Measurements from ENCODE around the gene FAM53B. TPM values are rescaled to one million over a fixed set of nuclear protein-coding genes. Genes with fewer than 3 reads are reported as not detected.

The FAM53B gene
- total RNA-seq, 1 experiment from 2014 or later: 13.7 TPM

DNA sequence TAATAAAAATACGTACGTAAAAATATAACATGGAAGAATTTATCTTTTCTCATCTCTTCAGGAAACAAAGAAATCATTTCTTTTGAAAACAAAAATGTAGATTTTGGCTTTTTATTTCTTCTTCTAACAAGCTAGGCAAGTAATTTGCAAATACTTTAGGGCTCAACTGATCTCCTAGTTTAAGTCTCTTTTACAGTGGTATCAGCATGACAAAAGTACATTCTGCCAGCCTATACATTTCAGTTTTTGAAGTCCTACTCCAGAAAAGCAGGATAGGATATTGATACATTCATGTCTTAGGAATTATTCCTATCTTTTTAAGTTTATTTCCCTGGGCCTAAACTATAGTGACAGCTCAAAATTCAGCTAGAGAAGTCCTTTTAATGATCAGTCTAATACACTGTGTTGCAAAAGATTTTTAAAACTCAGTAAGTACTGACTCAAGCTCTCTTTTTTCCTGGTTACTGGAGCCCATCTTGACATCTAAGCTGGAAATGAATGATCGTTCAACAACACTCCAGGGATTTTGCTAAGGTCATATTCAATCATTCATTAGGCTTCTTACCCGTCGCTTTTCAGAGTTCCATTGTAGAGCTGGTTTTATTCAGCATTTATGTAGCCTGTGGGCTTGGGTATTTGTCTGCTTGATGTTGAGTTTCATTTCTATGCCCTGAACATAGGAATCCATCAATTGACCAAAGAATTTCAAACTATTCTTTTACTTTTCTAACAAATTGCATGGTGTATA lies 12.2 kb upstream of the FAM53B start:
- no peak overlapping the region for H3K4me3 ChIP-seq (ENCODE audit: low read depth, low read length)
- H3K27ac Mint-ChIP-seq (ENCODE audit: unreplicated experiment): no peak overlapping the region
- peaks cover 35% of the 10 kb centered on the region for H3K36me3 Mint-ChIP-seq (ENCODE audit: insufficient read depth, unreplicated experiment)
- no peaks in the 10 kb centered on the region for H3K27me3 ChIP-seq (replicated peaks; ENCODE audit: control insufficient read depth, insufficient read depth, low read length)
- no peaks in the 10 kb centered on the region for H3K9me3 ChIP-seq
- TF ChIP-seq, protein P1, sequence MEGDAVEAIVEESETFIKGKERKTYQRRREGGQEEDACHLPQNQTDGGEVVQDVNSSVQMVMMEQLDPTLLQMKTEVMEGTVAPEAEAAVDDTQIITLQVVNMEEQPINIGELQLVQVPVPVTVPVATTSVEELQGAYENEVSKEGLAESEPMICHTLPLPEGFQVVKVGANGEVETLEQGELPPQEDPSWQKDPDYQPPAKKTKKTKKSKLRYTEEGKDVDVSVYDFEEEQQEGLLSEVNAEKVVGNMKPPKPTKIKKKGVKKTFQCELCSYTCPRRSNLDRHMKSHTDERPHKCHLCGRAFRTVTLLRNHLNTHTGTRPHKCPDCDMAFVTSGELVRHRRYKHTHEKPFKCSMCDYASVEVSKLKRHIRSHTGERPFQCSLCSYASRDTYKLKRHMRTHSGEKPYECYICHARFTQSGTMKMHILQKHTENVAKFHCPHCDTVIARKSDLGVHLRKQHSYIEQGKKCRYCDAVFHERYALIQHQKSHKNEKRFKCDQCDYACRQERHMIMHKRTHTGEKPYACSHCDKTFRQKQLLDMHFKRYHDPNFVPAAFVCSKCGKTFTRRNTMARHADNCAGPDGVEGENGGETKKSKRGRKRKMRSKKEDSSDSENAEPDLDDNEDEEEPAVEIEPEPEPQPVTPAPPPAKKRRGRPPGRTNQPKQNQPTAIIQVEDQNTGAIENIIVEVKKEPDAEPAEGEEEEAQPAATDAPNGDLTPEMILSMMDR (IDR thresholded peaks at IDR 0.05; ENCODE audit: insufficient read depth in 1 of 2, low read depth in 1 of 2, low read length in 1 of 2, severe bottlenecking in 1 of 2, unreplicated experiment in 1 of 2): no peak
- DNase-seq: no peak
- H3K27me3 Mint-ChIP-seq (ENCODE audit: insufficient read depth, unreplicated experiment): no peaks in the 10 kb centered on the region
- ChIA-PET CTCF (interaction anchor here (0.6 to 1.6 kb wide), 2 partner anchors 15 to 322 kb away, joined by 3 to 4 read pairs; no protein-coding TSS in a partner anchor), POLR2A (interaction anchor here (0.7 kb wide), 1 partner anchor 32 kb away, joined by 4 read pairs; no protein-coding TSS in a partner anchor)
- H3K4me3 Mint-ChIP-seq (ENCODE audit: unreplicated experiment): no peak overlapping the region
- no TSS peak for BruUV-seq (replicated peaks)
- H3K9me3 Mint-ChIP-seq (ENCODE audit: unreplicated experiment): no peaks in the 10 kb centered on the region
- H3K36me3 ChIP-seq (ENCODE audit: control insufficient read depth, insufficient read depth, low read length): no peaks in the 10 kb centered on the region; the same call in none of the 2 replicates
- no peaks in the 10 kb centered on the region for H3K4me1 Mint-ChIP-seq (ENCODE audit: low read depth, unreplicated experiment)
- intact Hi-C loops (cut with micrococcal nuclease; ENCODE audit: unreplicated experiment): no loop called here
- no peaks in the 10 kb centered on the region for H3K4me1 ChIP-seq

DNA sequence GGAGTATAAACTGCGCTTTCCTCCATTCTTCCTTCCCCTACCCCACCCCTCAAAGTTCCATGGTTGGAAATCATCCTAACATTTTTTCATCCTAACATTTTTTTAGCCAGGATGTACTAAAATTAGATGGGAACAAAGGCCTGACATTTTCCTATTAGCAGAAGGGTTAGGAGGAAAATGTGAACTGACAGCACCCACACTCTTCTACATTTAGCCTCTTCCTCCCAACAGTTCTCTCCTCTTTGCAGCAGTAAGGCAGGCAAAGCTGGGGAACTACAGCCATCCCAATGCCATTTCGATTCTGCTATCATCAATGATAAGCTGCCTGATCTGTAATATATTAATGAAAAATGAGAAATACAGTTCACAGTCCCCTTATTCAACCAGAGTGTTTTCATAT lies 11.4 kb upstream of the FAM53B start:
- TF ChIP-seq, protein P1 (IDR thresholded peaks at IDR 0.05; ENCODE audit: insufficient read depth in 1 of 2, low read depth in 1 of 2, low read length in 1 of 2, severe bottlenecking in 1 of 2, unreplicated experiment in 1 of 2): no peak
- POLR2A ChIA-PET: no interaction called here
- Mint-ChIP-seq H3K27ac (ENCODE audit: unreplicated experiment) (no peak overlapping the region), H3K4me3 (ENCODE audit: unreplicated experiment) (no peak overlapping the region), H3K4me1 (ENCODE audit: low read depth, unreplicated experiment) (no peaks in the 10 kb centered on the region), H3K9me3 (ENCODE audit: unreplicated experiment) (no peaks in the 10 kb centered on the region), H3K36me3 (ENCODE audit: insufficient read depth, unreplicated experiment) (peaks cover 35% of the 10 kb centered on the region), H3K27me3 (ENCODE audit: insufficient read depth, unreplicated experiment) (no peaks in the 10 kb centered on the region)
- Histone ChIP-seq H3K36me3 (ENCODE audit: control insufficient read depth, insufficient read depth, low read length) (no peaks in the 10 kb centered on the region; the same call in none of the 2 replicates), H3K27me3 (replicated peaks; ENCODE audit: control insufficient read depth, insufficient read depth, low read length) (no peaks in the 10 kb centered on the region), H3K9me3 (no peaks in the 10 kb centered on the region), H3K4me3 (ENCODE audit: low read depth, low read length) (no peak overlapping the region), H3K4me1 (no peaks in the 10 kb centered on the region)
- intact Hi-C loops (cut with micrococcal nuclease; ENCODE audit: unreplicated experiment): no loop called here
- CTCF ChIA-PET: interaction anchor here (1.6 kb wide), 1 partner anchor 15 kb away, joined by 4 read pairs; no protein-coding TSS in a partner anchor
- no peak for DNase-seq
- no TSS peak for BruUV-seq (replicated peaks)

DNA sequence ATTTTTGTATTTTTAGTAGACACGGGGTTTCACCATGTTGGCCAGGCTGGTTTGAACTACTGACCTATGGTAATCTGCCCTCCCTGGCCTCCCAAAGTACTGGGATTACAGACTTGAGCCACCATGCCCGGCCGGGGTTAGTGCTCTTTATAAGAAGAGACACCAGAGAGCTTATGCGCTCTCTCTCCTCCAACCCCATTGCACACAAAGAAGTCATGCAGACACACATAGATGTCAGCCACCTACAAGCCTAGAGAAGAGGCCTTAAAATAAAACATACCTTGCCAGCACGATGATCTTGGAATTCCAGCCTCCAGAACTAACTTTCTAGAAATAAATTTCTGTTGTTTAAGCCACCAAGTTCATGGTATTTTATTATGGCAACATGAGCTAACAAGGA lies 10.0 kb upstream of the FAM53B start:
- no peaks in the 10 kb centered on the region; the same call in none of the 2 replicates for H3K36me3 ChIP-seq (ENCODE audit: control insufficient read depth, insufficient read depth, low read length)
- Mint-ChIP-seq H3K36me3 (ENCODE audit: insufficient read depth, unreplicated experiment) (peaks cover 31% of the 10 kb centered on the region), H3K27ac (ENCODE audit: unreplicated experiment) (no peak overlapping the region), H3K9me3 (ENCODE audit: unreplicated experiment) (no peaks in the 10 kb centered on the region), H3K4me3 (ENCODE audit: unreplicated experiment) (no peak overlapping the region), H3K27me3 (ENCODE audit: insufficient read depth, unreplicated experiment) (no peaks in the 10 kb centered on the region), H3K4me1 (ENCODE audit: low read depth, unreplicated experiment) (no peaks in the 10 kb centered on the region)
- H3K4me3 ChIP-seq (ENCODE audit: low read depth, low read length): no peak overlapping the region
- no peaks in the 10 kb centered on the region for H3K9me3 ChIP-seq
- DNase-seq: no peak
- intact Hi-C loops (cut with micrococcal nuclease; ENCODE audit: unreplicated experiment): no loop called here
- H3K27me3 ChIP-seq (replicated peaks; ENCODE audit: control insufficient read depth, insufficient read depth, low read length): no peaks in the 10 kb centered on the region
- TF ChIP-seq, protein P1 (IDR thresholded peaks at IDR 0.05; ENCODE audit: insufficient read depth in 1 of 2, low read depth in 1 of 2, low read length in 1 of 2, severe bottlenecking in 1 of 2, unreplicated experiment in 1 of 2): no peak
- CTCF ChIA-PET: no interaction called here
- POLR2A ChIA-PET: no interaction called here
- H3K4me1 ChIP-seq: no peaks in the 10 kb centered on the region
- no TSS peak for BruUV-seq (replicated peaks)
